Fibroblast of skin of left quadriceps (primary cell): ENCODE data around the gene REN.

ENCODE experiments used
- DNase-seq, 2 experiments: peaks; one replicate each; pipeline ENCODE4 v3.0.0-alpha.2; 2013; ENCODE audit warnings: low read depth in 2 of 2

The REN gene

GRCh38 chr1:204154568-204155255, 11.4 kb downstream of the REN start:
- DNase-seq, result no peak

GRCh38 chr1:204153667-204154066, 12.5 kb downstream of the REN start:
- no peak for DNase-seq

DNA sequence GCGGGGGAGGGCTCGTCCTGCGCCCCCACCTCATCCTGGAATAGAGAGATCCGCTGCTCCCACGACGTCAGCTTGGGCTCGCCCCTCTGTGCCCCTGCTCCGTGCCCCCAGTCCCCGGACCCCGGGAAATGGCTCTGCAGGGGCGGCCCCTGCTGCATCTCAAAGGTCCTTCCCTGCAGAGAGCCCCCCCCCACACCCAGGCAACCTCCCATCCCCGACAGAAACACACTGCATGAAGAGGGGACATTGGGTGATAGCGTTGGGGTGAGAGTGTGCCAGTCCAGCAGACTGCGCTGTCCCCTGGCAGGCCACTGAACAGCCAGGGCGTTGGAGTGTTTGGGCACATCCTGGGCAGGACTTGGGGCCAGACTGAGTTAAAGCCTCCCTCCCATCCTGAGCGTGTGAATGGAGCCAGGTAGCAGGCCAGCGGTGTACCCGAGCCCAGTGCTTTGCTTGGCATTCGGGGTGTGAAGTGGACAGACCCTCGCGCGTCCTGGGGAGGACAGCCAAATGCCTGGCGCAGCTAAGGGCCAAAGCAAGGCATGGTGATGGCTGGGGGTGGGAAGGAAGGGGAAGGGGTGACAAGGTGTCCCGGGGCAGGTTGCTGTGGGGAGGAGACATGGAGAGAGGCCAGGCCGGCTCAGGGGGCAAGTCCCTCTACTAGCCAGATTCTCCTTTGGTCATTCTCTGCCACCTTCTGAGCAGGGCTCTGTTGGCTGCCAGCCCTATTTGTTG, 13.7 kb downstream of the REN start:
- no peak for DNase-seq

DNA sequence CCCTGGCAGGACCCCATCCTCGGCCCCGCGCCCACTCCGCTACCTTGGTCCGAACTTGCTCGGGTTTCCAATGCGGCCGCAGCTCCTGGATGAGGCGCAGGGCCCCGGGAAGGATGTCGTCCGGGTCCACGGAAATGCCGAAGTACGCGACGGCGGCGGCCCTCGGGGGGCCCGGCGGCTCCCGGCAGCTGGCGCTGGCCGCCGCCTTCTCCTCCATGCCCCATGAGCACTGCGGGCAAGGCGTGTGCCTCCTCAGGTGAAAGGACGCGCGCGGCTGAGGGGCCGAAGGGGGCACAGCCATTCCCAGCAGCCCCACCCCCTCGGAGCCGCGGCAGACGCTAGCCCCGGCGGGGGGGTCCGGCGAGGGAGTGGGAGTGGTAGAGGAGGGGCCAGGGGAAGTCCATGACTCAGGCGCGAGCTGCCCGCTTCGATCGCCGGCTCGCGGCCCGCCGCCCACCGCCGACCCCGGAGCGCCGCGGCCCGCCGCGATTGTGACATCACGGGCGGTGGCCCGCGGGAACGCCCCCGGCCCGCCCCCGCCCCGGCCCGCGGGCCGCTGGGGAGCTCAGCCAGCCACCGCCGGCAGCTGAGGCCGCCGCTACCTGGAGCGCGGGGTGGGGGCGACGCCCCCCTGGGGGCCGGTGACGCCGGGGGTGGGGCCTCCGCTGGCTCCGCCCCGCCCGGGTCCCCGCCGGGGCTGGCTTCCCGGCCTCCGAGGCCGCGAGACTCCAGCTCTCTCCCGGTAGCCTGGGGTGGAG, 14.4 kb downstream of the REN start, which contains the start of gene ETNK2:
ETNK2 (minus strand) TSS at position 493 of the 758 bp plus-strand sequence; CDS start at position 301, 192 bp downstream.
- DNase-seq, result peak in 1 of 2 experiments; percentile 18

DNA sequence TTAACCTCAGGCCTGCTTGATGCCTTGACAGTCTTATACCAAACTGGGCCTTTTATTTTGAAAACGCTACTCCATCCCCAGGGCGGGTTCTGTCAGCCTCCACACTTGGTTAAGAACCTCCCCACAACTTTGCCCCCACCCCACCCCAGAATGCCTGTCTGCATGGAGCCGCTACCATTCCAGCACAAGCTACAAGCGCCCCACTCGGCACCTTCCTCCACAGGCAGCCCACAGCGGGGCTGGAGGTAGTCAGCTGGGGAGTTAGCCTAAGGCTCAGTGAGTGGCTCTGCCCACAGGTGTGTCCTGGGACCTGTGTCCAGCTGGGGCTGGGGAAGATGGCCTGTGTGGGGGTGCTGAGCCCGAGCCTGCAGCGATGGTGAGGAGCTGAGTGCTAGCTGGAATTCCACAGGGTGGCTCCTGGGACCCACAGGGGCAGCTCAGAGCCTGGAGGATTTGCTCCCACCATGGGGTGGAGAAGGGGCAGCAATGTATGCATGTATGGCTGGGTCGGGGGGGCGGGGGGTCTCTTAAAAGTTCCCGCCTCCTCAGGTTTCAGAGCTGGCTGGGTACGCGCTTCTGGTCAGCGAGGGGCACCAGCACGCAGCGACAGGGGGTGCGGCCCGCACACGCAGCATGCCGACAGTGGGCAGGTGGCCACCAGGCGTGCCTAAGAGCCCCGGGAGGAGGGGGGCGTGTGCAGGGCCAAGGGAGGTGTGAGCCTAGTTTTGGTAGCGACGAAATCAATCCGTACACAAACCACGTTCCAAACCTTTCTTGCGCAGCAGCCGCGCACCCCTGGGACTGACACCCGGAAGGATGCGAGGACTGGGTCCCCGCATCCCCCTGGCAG, 15.2 kb downstream of the REN start:
- no peak for DNase-seq

- no peak for DNase-seq
Measured at GRCh38 chr1:204149635-204150565, 16.2 kb downstream of the REN start.

DNA sequence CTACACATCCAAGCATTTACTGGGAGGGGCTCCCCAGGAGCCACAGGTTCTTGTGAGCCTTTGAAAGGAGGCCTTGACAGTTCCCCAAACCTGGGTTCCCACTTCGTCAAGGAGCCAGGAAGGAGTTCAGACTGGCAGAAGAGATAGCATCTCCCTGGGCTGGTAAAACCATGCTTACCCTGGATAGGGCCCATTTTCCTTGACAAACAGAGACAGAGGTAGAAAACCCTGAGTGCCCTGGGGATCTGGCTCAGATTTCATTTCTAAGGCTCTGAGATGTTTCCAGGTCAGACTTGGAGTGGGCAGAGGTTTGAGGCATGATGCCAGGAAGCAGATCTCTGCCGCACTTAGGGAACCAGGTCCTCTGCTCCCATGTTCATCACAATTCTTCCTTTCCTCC, 17.0 kb downstream of the REN start:
- DNase-seq, result no peak

- DNase-seq, result no peak
Measured at GRCh38 chr1:204147406-204148383, 18.4 kb downstream of the REN start.

- no peak for DNase-seq
Measured at GRCh38 chr1:204146965-204147364, 19.2 kb downstream of the REN start.

DNA sequence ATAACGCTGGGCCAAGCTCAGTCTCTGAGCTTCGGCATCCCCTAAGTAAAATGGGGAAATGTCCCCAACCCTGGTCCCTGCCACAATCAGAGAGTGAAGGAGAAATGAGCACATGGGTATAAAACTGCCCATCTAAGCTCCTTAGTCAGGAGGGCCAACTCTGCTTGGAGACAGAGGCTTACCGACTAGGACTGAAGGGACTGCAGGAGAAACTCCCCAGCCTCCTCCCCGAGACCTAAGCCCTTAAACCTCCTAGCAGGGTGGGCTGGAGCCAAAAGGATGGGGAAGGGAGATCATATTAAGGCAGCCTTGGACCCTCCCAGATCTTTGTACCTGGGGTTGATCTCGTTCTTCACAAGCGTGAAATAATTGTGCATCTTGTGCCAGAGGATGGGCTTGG, 19.8 kb downstream of the REN start:
- DNase-seq, result no peak

- no peak for DNase-seq
Measured at GRCh38 chr1:204145033-204145504, 21.1 kb downstream of the REN start.

GRCh38 chr1:204143276-204144041, 22.7 kb downstream of the REN start:
- DNase-seq, result no peak

DNA sequence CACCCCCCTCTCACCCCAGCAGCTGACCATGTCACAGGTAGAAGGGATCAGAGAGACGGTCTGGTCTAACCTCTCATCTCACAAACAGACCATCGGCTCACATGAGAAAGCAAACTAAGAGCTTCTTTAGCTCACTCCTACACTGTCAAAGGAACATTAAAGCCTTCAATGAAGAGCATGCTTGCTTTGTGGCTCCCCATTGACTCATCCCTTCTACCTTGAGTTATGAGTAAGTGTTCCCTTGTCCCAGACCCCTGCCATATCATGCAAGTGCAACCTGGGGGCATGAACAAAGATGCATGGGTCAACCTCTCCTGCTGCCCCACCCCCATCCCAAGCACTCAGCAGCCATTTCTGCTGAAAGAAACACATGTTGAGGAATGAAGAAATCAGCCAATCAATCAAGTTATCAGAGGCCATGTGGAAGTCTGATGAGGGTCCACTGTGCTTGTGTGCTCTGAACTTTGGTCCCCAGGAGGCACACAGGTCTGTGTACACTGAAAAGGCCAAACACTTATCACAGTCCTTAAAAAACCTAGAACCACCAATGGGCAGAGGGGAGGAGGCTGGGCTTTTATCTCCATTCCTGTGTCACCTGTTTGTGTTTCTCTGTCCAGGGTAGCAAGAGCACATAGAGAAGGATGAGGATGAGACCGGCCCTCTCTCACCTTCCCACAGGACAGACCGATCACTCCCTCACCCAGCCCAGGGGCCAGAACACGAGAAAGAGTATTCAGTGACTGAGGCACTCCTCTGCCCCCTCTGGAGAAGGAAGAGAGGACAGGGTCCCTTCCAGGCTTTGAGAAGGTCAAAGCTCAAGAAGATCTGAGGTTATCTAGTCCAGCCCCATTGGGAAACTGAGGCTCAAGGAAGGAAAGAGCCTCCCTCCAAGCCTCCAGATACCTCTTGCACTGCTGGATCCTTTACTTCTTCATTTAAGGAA, 23.8 kb downstream of the REN start:
- DNase-seq, result no peak

GRCh38 chr1:204141131-204141530, 25.0 kb downstream of the REN start:
- no peak for DNase-seq

- DNase-seq, result no peak
Measured at GRCh38 chr1:204139952-204140351, 26.2 kb downstream of the REN start.

DNA sequence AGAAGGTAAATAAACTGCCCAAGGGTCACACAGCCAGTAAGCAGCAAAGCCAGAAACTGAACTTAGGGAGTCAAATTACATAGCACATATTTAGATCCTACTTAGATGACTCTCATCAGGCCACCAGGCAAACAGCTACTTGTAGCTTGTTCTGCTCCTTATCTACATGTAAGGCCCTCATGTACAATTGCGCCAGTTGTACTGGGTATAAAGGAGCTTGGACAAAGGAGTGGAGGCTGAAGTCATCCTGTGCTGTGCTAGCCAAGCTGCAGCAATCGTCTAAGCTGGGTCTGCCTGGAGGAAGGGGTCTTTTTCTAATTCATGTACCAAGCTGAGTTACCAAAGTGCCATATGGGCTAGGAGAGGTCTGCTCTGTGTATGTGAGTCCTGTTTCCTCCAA, 27.0 kb downstream of the REN start:
- DNase-seq, result no peak

- DNase-seq, result no peak
Measured at GRCh38 chr1:204136814-204137213, 29.3 kb downstream of the REN start.
